Muscle of leg (tissue), 11 donors: ENCODE data around the gene DYRK1B. TPM values are rescaled to one million over a fixed set of nuclear protein-coding genes. Genes with fewer than 3 reads are reported as not detected.

Experiments
- DNase-seq: peaks from one replicate; pipeline ENCODE4 v3.0.0; 2013
- H3K27ac ChIP-seq: one replicate; pipeline ENCODE4 v1.5.1; 2013; ENCODE audit warnings: mild to moderate bottlenecking, low read length, control low read depth
- H3K27me3 ChIP-seq: one replicate; pipeline ENCODE4 v1.6.1; 2013; ENCODE audit warnings: low read length; ENCODE audit not compliant: control insufficient read depth, insufficient read depth
- H3K36me3 ChIP-seq: one replicate; pipeline ENCODE4 v1.6.1; 2013; ENCODE audit warnings: low read length; ENCODE audit not compliant: control insufficient read depth, insufficient read depth
- H3K4me1 ChIP-seq: one replicate; pipeline ENCODE4 v1.6.1; 2013; ENCODE audit warnings: low read length; ENCODE audit not compliant: control insufficient read depth, insufficient read depth
- H3K4me3 ChIP-seq: one replicate; pipeline ENCODE4 v1.5.1; 2013; ENCODE audit warnings: low read length, control low read depth
- H3K9me3 ChIP-seq: replicated peaks from 2 replicates; pipeline ENCODE4 v1.6.1; 2013; ENCODE audit warnings: low read depth, low read length; ENCODE audit not compliant: control insufficient read depth
- WGBS: methylation state at CpG from one replicate; pipeline ENCODE4 v1.1.5; 2013; ENCODE audit warnings: missing lambda C conversion rate; ENCODE audit not compliant: insufficient coverage; 5-methylcytosine and 5-hydroxymethylcytosine counted together
- polyA plus RNA-seq, 8 donors: library from polyadenylated mRNA; unstranded; fragments of 120-200 nt; gene quantifications; one replicate each; pipeline versions ENCODE4 v1.2.1 to v1.2.3, GENCODE V29; 2013; ENCODE audit warnings: inconsistent platforms in 1 of 8, low replicate concordance in 1 of 8; ENCODE audit not compliant: insufficient read length in 8 of 8, insufficient read depth in 1 of 8
- total RNA-seq: library from RNA; stranded (reverse); fragments of 120-200 nt; gene quantifications from one replicate; pipeline ENCODE4 v1.2.4, GENCODE V29; 2013

Gene DYRK1B
- total and polyA plus RNA-seq, 9 donors, result 23.5 to 59.5 (median 48.0) TPM

DNA sequence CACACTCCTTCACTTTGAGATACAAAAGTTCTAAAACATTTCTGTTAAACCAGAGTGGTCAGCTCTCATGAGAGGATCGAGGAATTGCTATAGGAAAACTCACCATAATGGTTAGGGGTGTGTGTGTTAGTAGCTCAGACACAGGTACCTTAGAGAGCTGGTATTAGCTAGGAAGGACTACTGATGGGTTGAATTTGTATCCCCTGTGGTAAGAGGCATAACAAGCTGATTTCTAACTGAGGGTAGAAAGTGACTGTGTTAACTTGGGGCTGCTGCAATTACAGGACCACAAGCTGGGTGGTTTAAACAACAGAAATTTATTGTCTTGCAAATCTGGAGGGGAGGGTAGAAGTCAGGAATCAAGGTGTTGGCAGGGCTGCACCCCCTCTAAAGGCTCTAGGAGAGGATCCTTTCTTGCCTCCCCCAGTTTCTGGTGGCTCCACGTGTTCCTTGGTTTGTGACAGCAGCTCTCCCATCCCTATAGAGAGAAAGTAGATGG lies 37.9 kb downstream of the DYRK1B start:
- no peak overlapping the region for H3K4me3 ChIP-seq
- no peaks in the 10 kb centered on the region for H3K9me3 ChIP-seq
- H3K4me1 ChIP-seq, result no peaks in the 10 kb centered on the region
- no CpG with 5 or more reads among the region's 2 CpGs for WGBS
- no peak for DNase-seq
- H3K27me3 ChIP-seq, result no peaks in the 10 kb centered on the region
- H3K27ac ChIP-seq, result no peak overlapping the region
- H3K36me3 ChIP-seq, result no peaks in the 10 kb centered on the region

DNA sequence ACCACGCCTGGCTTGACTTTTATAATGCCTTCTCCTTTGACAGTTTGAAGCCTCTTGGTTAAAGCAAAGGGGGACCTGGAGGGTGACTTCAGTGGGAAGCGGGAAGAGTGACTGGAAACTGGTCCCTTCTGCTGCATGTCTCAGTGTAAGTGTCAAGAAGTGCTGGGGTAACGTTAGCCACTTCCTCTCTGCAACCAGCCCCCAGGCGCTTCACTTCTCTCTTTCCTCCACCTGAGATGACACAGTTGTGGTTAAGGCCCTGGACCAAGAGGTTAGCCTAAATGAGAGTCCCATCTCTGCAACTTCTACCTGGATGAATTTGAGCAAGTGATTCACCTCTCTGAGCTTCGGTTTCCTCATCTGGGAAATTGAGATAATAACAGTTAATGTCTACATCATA lies 39.0 kb downstream of the DYRK1B start:
- Histone ChIP-seq H3K4me1 (no peaks in the 10 kb centered on the region), H3K9me3 (no peaks in the 10 kb centered on the region), H3K4me3 (no peak overlapping the region), H3K36me3 (no peaks in the 10 kb centered on the region), H3K27ac (no peak overlapping the region), H3K27me3 (no peaks in the 10 kb centered on the region)
- DNase-seq, result no peak
- 70% methylated on average over 2 of the region's 5 CpGs for WGBS

DNA sequence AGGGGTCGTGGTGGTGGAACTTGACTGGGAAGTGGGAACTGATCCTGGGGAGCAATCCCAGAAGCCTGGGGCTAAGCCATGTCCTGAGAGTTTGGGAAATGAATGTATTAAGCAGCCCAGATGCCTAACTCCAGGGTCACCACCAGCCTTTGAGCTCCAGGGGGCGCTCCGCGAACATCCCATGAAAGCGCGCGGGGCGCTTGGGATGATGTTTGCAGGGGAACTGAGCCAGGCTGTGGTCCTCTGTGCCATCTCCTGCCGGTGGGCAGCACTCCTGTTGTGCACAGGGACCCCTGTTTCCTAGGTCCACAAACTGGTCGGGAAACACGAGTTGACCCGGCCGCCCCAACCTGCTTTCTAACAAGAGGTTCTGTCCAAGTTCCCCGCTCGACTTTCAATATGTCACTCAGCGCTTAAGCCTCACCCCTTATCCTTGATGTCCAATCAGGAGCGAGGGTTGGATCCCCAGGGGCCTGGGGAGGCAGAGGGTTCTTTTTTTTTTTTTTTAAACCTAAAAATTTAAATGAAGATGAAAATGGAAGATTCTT lies 40.9 kb downstream of the DYRK1B start:
- peak; percentile 92 for DNase-seq
- peak overlapping the region; percentile 43 for H3K4me3 ChIP-seq
- no peak overlapping the region for H3K27ac ChIP-seq
- no peaks in the 10 kb centered on the region for H3K36me3 ChIP-seq
- no peaks in the 10 kb centered on the region for H3K4me1 ChIP-seq
- no peaks in the 10 kb centered on the region for H3K27me3 ChIP-seq
- H3K9me3 ChIP-seq, result no peaks in the 10 kb centered on the region
- 0% methylated on average over 13 of the region's 17 CpGs for whole genome bisulfite sequencing

DNA sequence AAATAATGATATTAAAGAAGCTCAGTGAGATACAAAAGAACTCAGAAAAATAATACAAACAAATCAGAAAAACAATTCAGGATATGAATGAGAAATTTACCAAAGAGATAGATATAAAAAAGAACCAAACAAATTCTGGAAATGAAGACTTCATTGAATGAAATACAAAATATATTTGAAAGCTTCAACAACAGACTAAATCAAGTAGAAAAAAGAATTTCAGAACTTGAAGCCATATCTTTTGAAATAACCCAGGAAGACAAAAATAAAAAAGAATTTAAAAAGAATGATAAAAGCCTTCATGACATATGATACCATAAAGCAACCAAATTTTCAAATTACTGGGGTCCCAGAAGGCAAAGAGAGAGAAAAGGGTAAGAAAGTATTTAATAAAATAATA lies 45.7 kb downstream of the DYRK1B start:
- H3K27ac ChIP-seq, result no peak overlapping the region
- H3K9me3 ChIP-seq, result peaks cover 5% of the 10 kb centered on the region
- DNase-seq, result no peak
- no peak overlapping the region for H3K4me3 ChIP-seq
- H3K27me3 ChIP-seq, result no peaks in the 10 kb centered on the region
- no peaks in the 10 kb centered on the region for H3K36me3 ChIP-seq
- H3K4me1 ChIP-seq, result no peaks in the 10 kb centered on the region

DNA sequence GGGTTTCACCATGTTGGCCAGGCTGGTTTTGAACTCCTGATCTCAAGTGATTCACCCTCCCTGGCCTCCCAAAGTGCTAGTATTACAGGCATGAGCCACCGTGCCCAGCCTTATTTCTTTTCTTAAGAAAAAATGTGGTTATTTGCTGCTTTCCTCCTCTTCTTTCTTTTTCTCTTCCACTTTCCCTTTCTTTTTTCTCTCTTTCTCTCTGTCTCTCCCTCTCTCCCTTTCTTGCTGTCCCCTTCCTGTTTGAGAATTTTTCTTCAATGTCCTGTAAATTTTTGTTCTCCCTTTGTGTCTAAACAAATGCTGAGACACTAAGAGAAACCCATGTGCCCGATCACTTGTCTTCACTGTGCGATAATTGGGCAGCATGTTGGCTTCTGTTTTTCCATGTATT lies 53.1 kb downstream of the DYRK1B start:
- DNase-seq, result no peak
- no CpG with 5 or more reads among the region's 3 CpGs for WGBS

DNA sequence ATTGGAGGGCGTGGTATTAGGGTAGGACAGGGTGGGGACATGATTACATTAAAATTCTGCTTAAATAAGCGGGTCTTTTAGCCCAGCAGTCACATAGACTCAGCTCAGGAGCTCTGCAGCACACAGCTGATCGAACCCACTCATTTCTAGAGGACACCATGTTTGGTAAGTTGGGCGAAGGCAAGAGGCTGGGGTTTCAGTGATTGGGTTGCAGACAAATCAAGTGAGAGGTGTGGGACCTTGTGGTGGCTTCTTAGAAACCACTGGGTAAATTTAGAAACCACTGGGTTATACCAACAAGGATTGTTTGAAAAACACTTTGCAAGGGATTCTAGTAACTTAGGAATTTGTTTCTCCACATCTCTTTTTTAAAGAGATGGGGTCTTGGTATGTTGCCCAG lies 55.2 kb downstream of the DYRK1B start, which contains the start of gene LEUTX:
TSS of gene LEUTX (plus strand) at position 92 of the 400 bp plus-strand sequence. CDS start at position 159, 67 bp downstream.
- no peak within 1 kb of the TSS for H3K4me3 ChIP-seq
- no peaks in the 10 kb centered on the region for H3K4me1 ChIP-seq
- no peaks in the 10 kb centered on the region for H3K36me3 ChIP-seq
- no peaks in the 10 kb centered on the region for H3K27me3 ChIP-seq
- H3K9me3 ChIP-seq, result no peaks in the 10 kb centered on the region
- DNase-seq, result no peak
- no peak within 1 kb of the TSS for H3K27ac ChIP-seq
- 78% methylated on average over 2 of the region's 4 CpGs for WGBS

More for the DNA sequence above, 53.1 kb downstream of the DYRK1B start:
- Histone ChIP-seq H3K4me1 (no peaks in the 10 kb centered on the region), H3K27me3 (no peaks in the 10 kb centered on the region), H3K4me3 (no peak overlapping the region), H3K9me3 (no peaks in the 10 kb centered on the region), H3K36me3 (no peaks in the 10 kb centered on the region), H3K27ac (no peak overlapping the region)

Other genes starting within 250 kb of the DYRK1B start
- 0.31 TPM for gene LGALS13, start 231.6 kb downstream of the DYRK1B start, total RNA-seq
- gene LGALS13, start 231.6 kb downstream of the DYRK1B start, polyA plus RNA-seq, result not detected
- not detected for gene LGALS16, start 178.2 kb downstream of the DYRK1B start, total RNA-seq
- gene LGALS16, start 178.2 kb downstream of the DYRK1B start, polyA plus RNA-seq, result not detected
- gene LGALS14, start 129.7 kb downstream of the DYRK1B start, total RNA-seq, result 0.13 TPM
- under 1 TPM in 6 of 8 donors, not detected in 2; 0.23 to 0.39 (median 0.35) TPM for gene LGALS14, start 129.7 kb downstream of the DYRK1B start, polyA plus RNA-seq
- 1.2 TPM for gene CLC, start 96.1 kb downstream of the DYRK1B start, total RNA-seq
- gene CLC, start 96.1 kb downstream of the DYRK1B start, polyA plus RNA-seq, result 1 to 10 TPM in 6 of 8 donors, under 1 TPM in 2; 0.40 to 4.8 (median 2.4) TPM
- not detected for gene LEUTX, start 55.3 kb downstream of the DYRK1B start, total RNA-seq
- gene LEUTX, start 55.3 kb downstream of the DYRK1B start, polyA plus RNA-seq, result not detected
- gene FBL, start 12.2 kb upstream of the DYRK1B start, total RNA-seq, result 159 TPM
- 100 to 1,000 TPM; 264 to 375 (median 297) TPM for gene FBL, start 12.2 kb upstream of the DYRK1B start, polyA plus RNA-seq
- 2.8 TPM for gene FCGBP, start 100.5 kb upstream of the DYRK1B start, total RNA-seq
- 10 to 100 TPM in 2 of 8 donors, 1 to 10 TPM in 6; 1.9 to 11.7 (median 5.0) TPM for gene FCGBP, start 100.5 kb upstream of the DYRK1B start, polyA plus RNA-seq
- gene PSMC4, start 137.0 kb upstream of the DYRK1B start, total RNA-seq, result 53.4 TPM
- 10 to 100 TPM; 57.5 to 66.7 (median 61.3) TPM for gene PSMC4, start 137.0 kb upstream of the DYRK1B start, polyA plus RNA-seq
- gene ZNF546, start 162.9 kb upstream of the DYRK1B start, total RNA-seq, result 8.9 TPM
- gene ZNF546, start 162.9 kb upstream of the DYRK1B start, polyA plus RNA-seq, result 1 to 10 TPM; 2.5 to 4.9 (median 3.3) TPM
- gene ZNF780B, start 222.1 kb upstream of the DYRK1B start, total RNA-seq, result 16.4 TPM
- 10 to 100 TPM in 4 of 8 donors, 1 to 10 TPM in 4; 5.7 to 14.2 (median 10.0) TPM for gene ZNF780B, start 222.1 kb upstream of the DYRK1B start, polyA plus RNA-seq